K562 (cell line): Measurements from ENCODE around the gene FIS1. TPM values are rescaled to one million over a fixed set of nuclear protein-coding genes. Genes with fewer than 3 reads are reported as not detected.

ENCODE experiments used
- BACH1 ChIP-seq: fragments of 200-800 bp; sonication (Bioruptor generic); IDR thresholded peaks from 2 replicates; pipeline ENCODE4 v1.6.1; 2016; ENCODE audit warnings: missing genetic modification characterization, missing compliant biosample characterization
- BRF1 ChIP-seq: IDR thresholded peaks from 3 replicates; pipeline ENCODE4 v1.6.1; 2011; ENCODE audit warnings: borderline replicate concordance, mild to moderate bottlenecking; ENCODE audit not compliant: insufficient read length; ENCODE audit errors: extremely low read depth
- CBFA2T2 ChIP-seq: fragments of 450-650 bp; conservative IDR thresholded peaks from 2 replicates; pipeline ENCODE4 v1.6.1; 2017; ENCODE audit warnings: mild to moderate bottlenecking
- CCAR2 ChIP-seq: fragments of 200-400 bp; formaldehyde crosslinking; IDR thresholded peaks from 2 replicates; pipeline ENCODE4 v1.6.1; 2017; ENCODE audit warnings: mild to moderate bottlenecking, low read depth, low read length
- E2F6 ChIP-seq, 2 experiments: IDR thresholded peaks; 2 replicates each; pipeline ENCODE4 v1.6.1; 2011; ENCODE audit warnings: borderline replicate concordance in 1 of 2, control low read depth in 1 of 2, low read depth in 1 of 2, low read length in 1 of 2, mild to moderate bottlenecking in 1 of 2, mixed read lengths in 1 of 2, moderate library complexity in 1 of 2; ENCODE audit not compliant: insufficient read depth in 1 of 2, insufficient read length in 1 of 2, poor library complexity in 1 of 2, severe bottlenecking in 1 of 2; ENCODE audit errors: extremely low read depth in 1 of 2
- KLF10 ChIP-seq: fragments of 250-450 bp; sonication (Bioruptor Pico); IDR thresholded peaks from 2 replicates; pipeline ENCODE4 v1.6.1; 2021; ENCODE audit warnings: matching md5 sums
- MCM5 ChIP-seq: fragments of 450-650 bp; IDR thresholded peaks from 2 replicates; pipeline ENCODE4 v1.6.1; 2016; ENCODE audit warnings: low read depth
- MEF2A ChIP-seq: IDR thresholded peaks from 2 replicates; pipeline ENCODE4 v1.6.1; 2011; ENCODE audit warnings: low read depth, mild to moderate bottlenecking, low read length, moderate library complexity; ENCODE audit not compliant: control insufficient read depth
- NCOA6 ChIP-seq: fragments of 450-650 bp; IDR thresholded peaks from 2 replicates; pipeline ENCODE4 v1.6.1; 2017; ENCODE audit warnings: mild to moderate bottlenecking
- NFATC3 ChIP-seq: fragments of 450-650 bp; IDR thresholded peaks from 2 replicates; pipeline ENCODE4 v1.6.1; 2017; ENCODE audit warnings: mild to moderate bottlenecking
- NR4A1 ChIP-seq, 2 experiments: fragments of 250-450 bp in 1 of 2; fragments of 450-650 bp in 1 of 2; sonication (Bioruptor Pico) in 1 of 2; IDR thresholded peaks; 2 replicates each; pipeline versions ENCODE4 v1.4.0 to v1.6.1; 2016 to 2020; ENCODE audit warnings: mild to moderate bottlenecking in 2 of 2, missing compliant biosample characterization in 1 of 2, missing genetic modification characterization in 1 of 2, moderate library complexity in 1 of 2
- PCBP1 ChIP-seq: fragments of 200-400 bp; formaldehyde crosslinking; IDR thresholded peaks from 2 replicates; pipeline ENCODE4 v1.6.1; 2018; ENCODE audit warnings: mild to moderate bottlenecking, low read depth, low read length; ENCODE audit not compliant: poor library complexity, severe bottlenecking
- ZBTB12 ChIP-seq: fragments of 250-450 bp; sonication (Bioruptor Pico); IDR thresholded peaks from 2 replicates; pipeline ENCODE4 v1.4.0; 2020
- ZBTB40 ChIP-seq, 2 experiments: fragments of 450-650 bp in 1 of 2; sonication (generic) in 1 of 2; formaldehyde crosslinking in 1 of 2; IDR thresholded peaks; 2 replicates each; pipeline versions ENCODE4 v1.7.1 to v1.9.0; 2016 to 2022; ENCODE audit warnings: inconsistent platforms in 1 of 2, mild to moderate bottlenecking in 1 of 2, missing genetic modification reagents in 1 of 2
- ZNF668 ChIP-seq: fragments of 250-450 bp; sonication (Bioruptor Pico); IDR thresholded peaks from 2 replicates; pipeline ENCODE4 v1.8.0; 2022; ENCODE audit warnings: mild to moderate bottlenecking, inconsistent platforms
- polyA plus RNA-seq, 8 experiments: library from polyadenylated mRNA; depleted of rRNA in 4 of 8; stranded (reverse) in 5 of 8; unstranded in 3 of 8; fragments of >200 nt; fragmentation: Nextera tagmentation in 2 of 8; fragmentation: Illumina TruSeq in 1 of 8; extraction: Ambion mirVana in 2 of 8; extraction: Trizol in 1 of 8; gene quantifications; 2 replicates each; pipeline versions ENCODE4 v1.2.1 to v1.2.3, GENCODE V29; 2011 to 2014; ENCODE audit warnings: inconsistent platforms in 1 of 8, missing spikeins in 1 of 8
- total RNA-seq, 7 experiments: library from RNA; depleted of rRNA in 6 of 7; stranded (reverse); fragments of >200 nt in 6 of 7; fragmentation: Illumina TruSeq in 2 of 7; extraction: Trizol in 2 of 7; gene quantifications; 2 replicates each; pipeline versions ENCODE4 v1.2.1 to v1.2.3, GENCODE V29; 2011 to 2021; ENCODE audit warnings: low replicate concordance in 1 of 7

The FIS1 gene
- total and polyA plus RNA-seq, 9 of the 15 experiments (the other 6 are each of a cell fraction or from before 2014, with no cell fraction given): 86.0 to 257 (median 144) TPM

GRCh38 chr7:101217388-101218235 lies 27.3 kb downstream of the FIS1 start, which contains the start of the genes PLOD3 and ZNHIT1 (continued):
- TF ChIP-seq ZBTB40 (IDR thresholded peaks at IDR 0.05) (peak; percentile 97), ZBTB40 (CRISPR knock-in tag; IDR thresholded peaks at IDR 0.05) (no peak), NFATC3 (no peak), KLF10 (CRISPR knock-in tag) (no peak), E2F6 (IDR thresholded peaks at IDR 0.05; ENCODE audit: borderline replicate concordance in 1 of 2, extremely low read depth in 1 of 2, insufficient read depth in 1 of 2, insufficient read length in 1 of 2, low read depth in 1 of 2, low read length in 1 of 2, poor library complexity in 1 of 2, severe bottlenecking in 1 of 2) (peak; percentile 18 to 79), ZBTB12 (peak; percentile 56; the same call in 1 of the 2 replicates), CBFA2T2 (no peak), PCBP1 (no peak), MEF2A (no peak), MCM5 (no peak), NCOA6 (no peak), BRF1 (no peak), CCAR2 (no peak), ZNF668 (CRISPR knock-in tag) (no peak), NR4A1 (CRISPR knock-in tag; IDR thresholded peaks at IDR 0.05) (0 out of 2 replicates have a peak, but pooled peaks have one; percentile 81), NR4A1 (tag; IDR thresholded peaks at IDR 0.05) (no peak), BACH1 (tag) (no peak)
